Measurements from ENCODE around the gene RPL35A.

DNA sequence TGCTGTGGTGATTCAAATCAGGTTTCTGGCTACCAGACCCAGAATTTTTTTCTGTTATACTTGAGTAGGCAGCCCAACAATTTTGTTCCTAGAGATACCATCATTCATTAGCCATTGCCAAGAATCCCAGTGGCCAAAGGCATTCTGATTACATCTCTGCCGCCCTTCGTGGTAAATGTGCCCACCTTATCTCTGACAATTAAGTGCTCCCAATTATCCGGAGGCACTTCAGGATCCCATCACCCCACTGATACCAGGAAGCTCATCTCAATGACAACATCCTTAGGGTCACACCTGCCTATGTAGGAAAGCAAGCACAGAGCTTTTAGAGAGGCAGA is 43.2 kb upstream of the RPL35A start:
- TF ChIP-seq, protein P1, sequence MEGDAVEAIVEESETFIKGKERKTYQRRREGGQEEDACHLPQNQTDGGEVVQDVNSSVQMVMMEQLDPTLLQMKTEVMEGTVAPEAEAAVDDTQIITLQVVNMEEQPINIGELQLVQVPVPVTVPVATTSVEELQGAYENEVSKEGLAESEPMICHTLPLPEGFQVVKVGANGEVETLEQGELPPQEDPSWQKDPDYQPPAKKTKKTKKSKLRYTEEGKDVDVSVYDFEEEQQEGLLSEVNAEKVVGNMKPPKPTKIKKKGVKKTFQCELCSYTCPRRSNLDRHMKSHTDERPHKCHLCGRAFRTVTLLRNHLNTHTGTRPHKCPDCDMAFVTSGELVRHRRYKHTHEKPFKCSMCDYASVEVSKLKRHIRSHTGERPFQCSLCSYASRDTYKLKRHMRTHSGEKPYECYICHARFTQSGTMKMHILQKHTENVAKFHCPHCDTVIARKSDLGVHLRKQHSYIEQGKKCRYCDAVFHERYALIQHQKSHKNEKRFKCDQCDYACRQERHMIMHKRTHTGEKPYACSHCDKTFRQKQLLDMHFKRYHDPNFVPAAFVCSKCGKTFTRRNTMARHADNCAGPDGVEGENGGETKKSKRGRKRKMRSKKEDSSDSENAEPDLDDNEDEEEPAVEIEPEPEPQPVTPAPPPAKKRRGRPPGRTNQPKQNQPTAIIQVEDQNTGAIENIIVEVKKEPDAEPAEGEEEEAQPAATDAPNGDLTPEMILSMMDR (conservative IDR thresholded peaks at IDR 0.05; ENCODE audit: low read depth, low read length): no peak
- TF ChIP-seq EZH2 (IDR thresholded peaks at IDR 0.05; ENCODE audit: low read length, unreplicated experiment): no peak
